HEK293 (cell line): Measurements from ENCODE around the gene CRABP2.

Experiments used
- IKZF3 ChIP-seq: fragments of 450-650 bp; IDR thresholded peaks from 2 replicates; pipeline ENCODE4 v1.5.0; 2018; ENCODE audit warnings: missing biosample characterization, mild to moderate bottlenecking, missing genetic modification characterization, moderate library complexity
- KLF16 ChIP-seq: fragments of 450-650 bp; formaldehyde crosslinking; IDR thresholded peaks from 2 replicates; pipeline ENCODE4 v1.5.1; 2017; ENCODE audit warnings: missing biosample characterization, missing genetic modification characterization
- PBX3 ChIP-seq: sonication (generic); formaldehyde crosslinking; IDR thresholded peaks from 2 replicates; pipeline ENCODE4 v1.8.1; 2022; ENCODE audit warnings: mild to moderate bottlenecking, moderate library complexity, missing genetic modification reagents
- PRDM1 ChIP-seq: fragments of 450-650 bp; formaldehyde crosslinking; IDR thresholded peaks from 2 replicates; pipeline ENCODE4; 2016; ENCODE audit warnings: missing biosample characterization, missing genetic modification characterization
- SALL2 ChIP-seq: fragments of 450-650 bp; formaldehyde crosslinking; IDR thresholded peaks from 2 replicates; pipeline ENCODE4 v1.5.0; 2017; ENCODE audit warnings: missing biosample characterization, mild to moderate bottlenecking, missing genetic modification characterization, borderline replicate concordance
- SCRT2 ChIP-seq: fragments of 450-650 bp; formaldehyde crosslinking; IDR thresholded peaks from 2 replicates; pipeline ENCODE4 v1.5.1; 2016; ENCODE audit warnings: missing biosample characterization, missing genetic modification characterization
- SP7 ChIP-seq: fragments of 450-650 bp; formaldehyde crosslinking; IDR thresholded peaks from 2 replicates; pipeline ENCODE4 v1.5.1; 2016; ENCODE audit warnings: missing biosample characterization, missing genetic modification characterization
- TSHZ1 ChIP-seq: fragments of 450-650 bp; formaldehyde crosslinking; IDR thresholded peaks from 2 replicates; pipeline ENCODE4 v1.5.1; 2016; ENCODE audit warnings: missing biosample characterization, missing genetic modification characterization, borderline replicate concordance
- ZBTB17 ChIP-seq: fragments of 450-650 bp; formaldehyde crosslinking; IDR thresholded peaks from 2 replicates; pipeline ENCODE4 v1.5.1; 2016; ENCODE audit warnings: missing biosample characterization, missing genetic modification characterization
- ZBTB8A ChIP-seq: fragments of 450-650 bp; formaldehyde crosslinking; IDR thresholded peaks from 2 replicates; pipeline ENCODE4 v1.5.1; 2016; ENCODE audit warnings: missing biosample characterization, missing genetic modification characterization
- ZNF114 ChIP-seq: fragments of 450-650 bp; formaldehyde crosslinking; IDR thresholded peaks from 2 replicates; pipeline ENCODE4 v1.5.0; 2017; ENCODE audit warnings: missing biosample characterization, missing genetic modification characterization
- ZNF140 ChIP-seq: fragments of 450-650 bp; formaldehyde crosslinking; IDR thresholded peaks from 2 replicates; pipeline ENCODE4 v1.5.1; 2016; ENCODE audit warnings: missing biosample characterization, missing genetic modification characterization
- ZNF202 ChIP-seq: fragments of 450-650 bp; formaldehyde crosslinking; IDR thresholded peaks from 2 replicates; pipeline ENCODE4 v1.5.1; 2016; ENCODE audit warnings: missing biosample characterization, missing genetic modification characterization, borderline replicate concordance
- ZNF24 ChIP-seq: fragments of 450-650 bp; formaldehyde crosslinking; IDR thresholded peaks from 2 replicates; pipeline ENCODE4 v1.5.1; 2016; ENCODE audit warnings: missing biosample characterization, missing genetic modification characterization
- ZNF501 ChIP-seq: fragments of 450-650 bp; formaldehyde crosslinking; IDR thresholded peaks from 2 replicates; pipeline ENCODE4 v1.5.1; 2016; ENCODE audit warnings: missing biosample characterization, missing genetic modification characterization
- ZNF561 ChIP-seq: fragments of 450-650 bp; IDR thresholded peaks from 2 replicates; pipeline ENCODE4 v1.5.1; 2018; ENCODE audit warnings: missing biosample characterization, missing genetic modification characterization, borderline replicate concordance
- ZNF677 ChIP-seq: fragments of 450-650 bp; IDR thresholded peaks from 2 replicates; pipeline ENCODE4 v1.5.0; 2018; ENCODE audit warnings: missing biosample characterization, mild to moderate bottlenecking, missing genetic modification characterization, moderate library complexity
- TF ChIP-seq, protein P1 (sequence below): fragments of 450-650 bp; formaldehyde crosslinking; IDR thresholded peaks from 2 replicates; pipeline ENCODE4 v1.5.1; 2016; ENCODE audit warnings: missing biosample characterization, missing genetic modification characterization
- TF ChIP-seq, protein P2 (sequence below): fragments of 450-650 bp; formaldehyde crosslinking; conservative IDR thresholded peaks from 2 replicates; pipeline ENCODE4 v1.5.1; 2016; ENCODE audit warnings: low read depth, missing biosample characterization, missing genetic modification characterization

CRABP2 gene

GRCh38 chr1:156726549-156727226 is 21.3 kb upstream of the CRABP2 start (continued):
- TF ChIP-seq TSHZ1 (tag by site-specific recombination) = no peak
- TF ChIP-seq PRDM1 (tag by site-specific recombination) = peak; percentile 62
- TF ChIP-seq ZNF561 (tag by site-specific recombination) = 0 out of 2 replicates have a peak, but pooled peaks have one; percentile 39
- TF ChIP-seq SALL2 = no peak
- TF ChIP-seq KLF16 (tag by site-specific recombination) = peak; percentile 72; the same call in 1 of the 2 replicates
- TF ChIP-seq SP7 = peak; percentile 64
- no peak for TF ChIP-seq SCRT2
- no peak for TF ChIP-seq PBX3 (CRISPR knock-in tag)
- peak; percentile 94 for TF ChIP-seq ZBTB17 (tag by site-specific recombination)
- 0 out of 2 replicates have a peak, but pooled peaks have one; percentile 36 for TF ChIP-seq ZNF501
- no peak for TF ChIP-seq ZNF202 (tag by site-specific recombination)
- no peak for TF ChIP-seq ZNF114 (tag by site-specific recombination)
- TF ChIP-seq ZNF24 (tag by site-specific recombination) = 0 out of 2 replicates have a peak, but pooled peaks have one; percentile 42
- no peak for TF ChIP-seq IKZF3 (tag by site-specific recombination)
- TF ChIP-seq, protein P1, sequence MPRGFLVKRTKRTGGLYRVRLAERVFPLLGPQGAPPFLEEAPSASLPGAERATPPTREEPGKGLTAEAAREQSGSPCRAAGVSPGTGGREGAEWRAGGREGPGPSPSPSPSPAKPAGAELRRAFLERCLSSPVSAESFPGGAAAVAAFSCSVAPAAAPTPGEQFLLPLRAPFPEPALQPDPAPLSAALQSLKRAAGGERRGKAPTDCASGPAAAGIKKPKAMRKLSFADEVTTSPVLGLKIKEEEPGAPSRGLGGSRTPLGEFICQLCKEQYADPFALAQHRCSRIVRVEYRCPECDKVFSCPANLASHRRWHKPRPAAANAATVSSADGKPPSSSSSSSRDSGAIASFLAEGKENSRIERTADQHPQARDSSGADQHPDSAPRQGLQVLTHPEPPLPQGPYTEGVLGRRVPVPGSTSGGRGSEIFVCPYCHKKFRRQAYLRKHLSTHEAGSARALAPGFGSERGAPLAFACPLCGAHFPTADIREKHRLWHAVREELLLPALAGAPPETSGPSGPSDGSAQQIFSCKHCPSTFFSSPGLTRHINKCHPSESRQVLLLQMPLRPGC (tag by site-specific recombination) = peak; percentile 31
- 0 out of 2 replicates have a peak, but pooled peaks have one; percentile 15 for TF ChIP-seq ZBTB8A (tag by site-specific recombination)
- no peak for TF ChIP-seq ZNF677 (tag by site-specific recombination)
- TF ChIP-seq, protein P2, sequence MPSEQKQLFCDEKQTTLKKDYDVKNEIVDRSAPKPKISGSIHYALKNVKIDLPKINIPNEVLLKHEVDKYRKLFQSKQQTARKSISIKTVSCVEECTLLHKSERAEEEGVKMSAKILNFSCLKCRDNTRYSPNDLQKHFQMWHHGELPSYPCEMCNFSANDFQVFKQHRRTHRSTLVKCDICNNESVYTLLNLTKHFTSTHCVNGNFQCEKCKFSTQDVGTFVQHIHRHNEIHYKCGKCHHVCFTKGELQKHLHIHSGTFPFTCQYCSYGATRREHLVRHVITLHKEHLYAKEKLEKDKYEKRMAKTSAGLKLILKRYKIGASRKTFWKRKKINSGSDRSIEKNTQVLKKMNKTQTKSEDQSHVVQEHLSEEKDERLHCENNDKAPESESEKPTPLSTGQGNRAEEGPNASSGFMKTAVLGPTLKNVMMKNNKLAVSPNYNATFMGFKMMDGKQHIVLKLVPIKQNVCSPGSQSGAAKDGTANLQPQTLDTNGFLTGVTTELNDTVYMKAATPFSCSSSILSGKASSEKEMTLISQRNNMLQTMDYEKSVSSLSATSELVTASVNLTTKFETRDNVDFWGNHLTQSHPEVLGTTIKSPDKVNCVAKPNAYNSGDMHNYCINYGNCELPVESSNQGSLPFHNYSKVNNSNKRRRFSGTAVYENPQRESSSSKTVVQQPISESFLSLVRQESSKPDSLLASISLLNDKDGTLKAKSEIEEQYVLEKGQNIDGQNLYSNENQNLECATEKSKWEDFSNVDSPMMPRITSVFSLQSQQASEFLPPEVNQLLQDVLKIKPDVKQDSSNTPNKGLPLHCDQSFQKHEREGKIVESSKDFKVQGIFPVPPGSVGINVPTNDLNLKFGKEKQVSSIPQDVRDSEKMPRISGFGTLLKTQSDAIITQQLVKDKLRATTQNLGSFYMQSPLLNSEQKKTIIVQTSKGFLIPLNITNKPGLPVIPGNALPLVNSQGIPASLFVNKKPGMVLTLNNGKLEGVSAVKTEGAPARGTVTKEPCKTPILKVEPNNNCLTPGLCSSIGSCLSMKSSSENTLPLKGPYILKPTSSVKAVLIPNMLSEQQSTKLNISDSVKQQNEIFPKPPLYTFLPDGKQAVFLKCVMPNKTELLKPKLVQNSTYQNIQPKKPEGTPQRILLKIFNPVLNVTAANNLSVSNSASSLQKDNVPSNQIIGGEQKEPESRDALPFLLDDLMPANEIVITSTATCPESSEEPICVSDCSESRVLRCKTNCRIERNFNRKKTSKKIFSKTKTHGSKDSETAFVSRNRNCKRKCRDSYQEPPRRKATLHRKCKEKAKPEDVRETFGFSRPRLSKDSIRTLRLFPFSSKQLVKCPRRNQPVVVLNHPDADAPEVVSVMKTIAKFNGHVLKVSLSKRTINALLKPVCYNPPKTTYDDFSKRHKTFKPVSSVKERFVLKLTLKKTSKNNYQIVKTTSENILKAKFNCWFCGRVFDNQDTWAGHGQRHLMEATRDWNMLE (tag by site-specific recombination) = no peak
- no peak for TF ChIP-seq ZNF140
